Esophagus squamous epithelium (tissue), 4 donors: ENCODE measurements around the gene TSKS.

ENCODE experiments used
- POLR2A ChIP-seq, 4 donors: fragments of 450-650 bp; IDR thresholded peaks; one replicate each; pipeline ENCODE4 v1.6.1; 2017; ENCODE audit warnings: antibody characterized with exemption in 4 of 4, mild to moderate bottlenecking in 4 of 4, moderate library complexity in 3 of 4
- TF ChIP-seq, protein P1 (sequence below), 6 experiments: fragments of 450-650 bp in 4 of 6; fragments of 200-600 bp in 2 of 6; sonication (generic) in 2 of 6; IDR thresholded peaks; one replicate each; pipeline ENCODE4 v1.5.1; 2016 to 2019; ENCODE audit warnings: antibody characterized with exemption in 6 of 6, mild to moderate bottlenecking in 4 of 6, moderate library complexity in 4 of 6

DNA sequence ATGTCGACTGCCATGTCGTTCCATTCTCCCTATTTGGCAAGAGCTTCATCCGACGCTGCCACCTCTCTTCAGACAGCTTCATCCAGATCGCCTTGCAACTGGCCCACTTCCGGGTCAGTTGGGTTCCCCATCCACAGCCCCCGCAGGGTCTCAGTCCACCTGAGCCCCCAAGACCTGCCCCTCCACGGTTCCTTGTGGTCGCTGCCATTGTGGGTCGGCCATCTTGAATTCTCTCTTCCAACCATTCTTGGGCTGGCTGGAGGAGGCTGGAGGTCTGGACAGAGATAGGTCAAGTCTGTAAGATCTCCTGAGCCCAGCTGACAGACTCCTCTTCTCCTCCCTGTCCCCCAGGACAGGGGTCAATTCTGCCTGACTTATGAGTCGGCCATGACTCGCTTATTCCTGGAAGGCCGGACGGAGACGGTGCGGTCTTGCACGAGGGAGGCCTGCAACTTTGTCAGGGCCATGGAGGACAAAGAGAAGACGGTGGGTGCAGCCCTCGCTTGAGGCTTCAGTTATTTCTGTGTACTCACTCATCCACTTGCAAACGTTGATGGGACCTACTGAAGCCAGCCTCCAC is 52.6 kb downstream of the TSKS start:
- TF ChIP-seq POLR2A (IDR thresholded peaks at IDR 0.05), result no peak
- TF ChIP-seq, protein P1, sequence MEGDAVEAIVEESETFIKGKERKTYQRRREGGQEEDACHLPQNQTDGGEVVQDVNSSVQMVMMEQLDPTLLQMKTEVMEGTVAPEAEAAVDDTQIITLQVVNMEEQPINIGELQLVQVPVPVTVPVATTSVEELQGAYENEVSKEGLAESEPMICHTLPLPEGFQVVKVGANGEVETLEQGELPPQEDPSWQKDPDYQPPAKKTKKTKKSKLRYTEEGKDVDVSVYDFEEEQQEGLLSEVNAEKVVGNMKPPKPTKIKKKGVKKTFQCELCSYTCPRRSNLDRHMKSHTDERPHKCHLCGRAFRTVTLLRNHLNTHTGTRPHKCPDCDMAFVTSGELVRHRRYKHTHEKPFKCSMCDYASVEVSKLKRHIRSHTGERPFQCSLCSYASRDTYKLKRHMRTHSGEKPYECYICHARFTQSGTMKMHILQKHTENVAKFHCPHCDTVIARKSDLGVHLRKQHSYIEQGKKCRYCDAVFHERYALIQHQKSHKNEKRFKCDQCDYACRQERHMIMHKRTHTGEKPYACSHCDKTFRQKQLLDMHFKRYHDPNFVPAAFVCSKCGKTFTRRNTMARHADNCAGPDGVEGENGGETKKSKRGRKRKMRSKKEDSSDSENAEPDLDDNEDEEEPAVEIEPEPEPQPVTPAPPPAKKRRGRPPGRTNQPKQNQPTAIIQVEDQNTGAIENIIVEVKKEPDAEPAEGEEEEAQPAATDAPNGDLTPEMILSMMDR (IDR thresholded peaks at IDR 0.05), result no peak
